ENCODE data around the gene ACBD4. TPM values are rescaled to one million over a fixed set of nuclear protein-coding genes. Genes with fewer than 3 reads are reported as not detected.

The ACBD4 gene
- total and polyA plus RNA-seq, 2 of the 13 experiments (the other 11 are each of a cell fraction or from before 2014, with no cell fraction given): 16.1 to 26.9 TPM

DNA sequence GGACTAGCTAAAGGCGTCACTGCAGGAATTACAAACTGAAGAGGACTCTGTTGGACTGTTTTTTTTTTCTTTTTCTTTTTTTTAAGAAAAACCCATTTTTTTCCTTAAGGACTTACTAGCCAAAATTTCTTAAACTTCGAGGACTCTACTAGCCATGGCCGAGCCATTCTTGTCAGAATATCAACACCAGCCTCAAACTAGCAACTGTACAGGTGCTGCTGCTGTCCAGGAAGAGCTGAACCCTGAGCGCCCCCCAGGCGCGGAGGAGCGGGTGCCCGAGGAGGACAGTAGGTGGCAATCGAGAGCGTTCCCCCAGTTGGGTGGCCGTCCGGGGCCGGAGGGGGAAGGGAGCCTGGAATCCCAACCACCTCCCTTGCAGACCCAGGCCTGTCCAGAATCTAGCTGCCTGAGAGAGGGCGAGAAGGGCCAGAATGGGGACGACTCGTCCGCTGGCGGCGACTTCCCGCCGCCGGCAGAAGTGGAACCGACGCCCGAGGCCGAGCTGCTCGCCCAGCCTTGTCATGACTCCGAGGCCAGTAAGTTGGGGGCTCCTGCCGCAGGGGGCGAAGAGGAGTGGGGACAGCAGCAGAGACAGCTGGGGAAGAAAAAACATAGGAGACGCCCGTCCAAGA is 13.7 kb downstream of the ACBD4 start (continued):
- TF ChIP-seq, protein P1, sequence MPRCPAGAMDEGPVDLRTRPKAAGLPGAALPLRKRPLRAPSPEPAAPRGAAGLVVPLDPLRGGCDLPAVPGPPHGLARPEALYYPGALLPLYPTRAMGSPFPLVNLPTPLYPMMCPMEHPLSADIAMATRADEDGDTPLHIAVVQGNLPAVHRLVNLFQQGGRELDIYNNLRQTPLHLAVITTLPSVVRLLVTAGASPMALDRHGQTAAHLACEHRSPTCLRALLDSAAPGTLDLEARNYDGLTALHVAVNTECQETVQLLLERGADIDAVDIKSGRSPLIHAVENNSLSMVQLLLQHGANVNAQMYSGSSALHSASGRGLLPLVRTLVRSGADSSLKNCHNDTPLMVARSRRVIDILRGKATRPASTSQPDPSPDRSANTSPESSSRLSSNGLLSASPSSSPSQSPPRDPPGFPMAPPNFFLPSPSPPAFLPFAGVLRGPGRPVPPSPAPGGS (CRISPR knock-in tag; IDR thresholded peaks at IDR 0.05): no peak
- TF ChIP-seq ZUFSP (CRISPR knock-in tag; IDR thresholded peaks at IDR 0.05; ENCODE audit: borderline replicate concordance): no peak
- TF ChIP-seq NFRKB (IDR thresholded peaks at IDR 0.05): no peak
- TF ChIP-seq, protein P2, sequence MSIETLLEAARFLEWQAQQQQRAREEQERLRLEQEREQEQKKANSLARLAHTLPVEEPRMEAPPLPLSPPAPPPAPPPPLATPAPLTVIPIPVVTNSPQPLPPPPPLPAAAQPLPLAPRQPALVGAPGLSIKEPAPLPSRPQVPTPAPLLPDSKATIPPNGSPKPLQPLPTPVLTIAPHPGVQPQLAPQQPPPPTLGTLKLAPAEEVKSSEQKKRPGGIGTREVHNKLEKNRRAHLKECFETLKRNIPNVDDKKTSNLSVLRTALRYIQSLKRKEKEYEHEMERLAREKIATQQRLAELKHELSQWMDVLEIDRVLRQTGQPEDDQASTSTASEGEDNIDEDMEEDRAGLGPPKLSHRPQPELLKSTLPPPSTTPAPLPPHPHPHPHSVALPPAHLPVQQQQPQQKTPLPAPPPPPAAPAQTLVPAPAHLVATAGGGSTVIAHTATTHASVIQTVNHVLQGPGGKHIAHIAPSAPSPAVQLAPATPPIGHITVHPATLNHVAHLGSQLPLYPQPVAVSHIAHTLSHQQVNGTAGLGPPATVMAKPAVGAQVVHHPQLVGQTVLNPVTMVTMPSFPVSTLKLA (IDR thresholded peaks at IDR 0.05): no peak
- no peak for TF ChIP-seq NR3C1 (CRISPR knock-in tag; IDR thresholded peaks at IDR 0.05)
- TF ChIP-seq ATAD3A (CRISPR knock-in tag; IDR thresholded peaks at IDR 0.05): no peak
- TF ChIP-seq ZNF12 (CRISPR knock-in tag; IDR thresholded peaks at IDR 0.05): 0 out of 2 replicates have a peak, but pooled peaks have one; percentile 17
- no peak for TF ChIP-seq SNRNP70 (IDR thresholded peaks at IDR 0.05; ENCODE audit: low read depth, low read length)
- TF ChIP-seq GABPA (IDR thresholded peaks at IDR 0.05; ENCODE audit: low read depth, low read length): no peak
- no peak for TF ChIP-seq GABPA (CRISPR knock-in tag; IDR thresholded peaks at IDR 0.05; ENCODE audit: low read depth)
- no peak for TF ChIP-seq PRDM4 (CRISPR knock-in tag; IDR thresholded peaks at IDR 0.05; ENCODE audit: borderline replicate concordance)
- no peak for TF ChIP-seq CCAR2 (optimal IDR thresholded peaks at IDR 0.05; ENCODE audit: low read depth, low read length)
- TF ChIP-seq SALL1 (CRISPR knock-in tag; IDR thresholded peaks at IDR 0.05): peak; percentile 57; the same call in 1 of the 2 replicates
- peak; percentile 67 for TF ChIP-seq REPIN1 (CRISPR knock-in tag; IDR thresholded peaks at IDR 0.05; ENCODE audit: borderline replicate concordance, low read depth)
- TF ChIP-seq, protein P3, sequence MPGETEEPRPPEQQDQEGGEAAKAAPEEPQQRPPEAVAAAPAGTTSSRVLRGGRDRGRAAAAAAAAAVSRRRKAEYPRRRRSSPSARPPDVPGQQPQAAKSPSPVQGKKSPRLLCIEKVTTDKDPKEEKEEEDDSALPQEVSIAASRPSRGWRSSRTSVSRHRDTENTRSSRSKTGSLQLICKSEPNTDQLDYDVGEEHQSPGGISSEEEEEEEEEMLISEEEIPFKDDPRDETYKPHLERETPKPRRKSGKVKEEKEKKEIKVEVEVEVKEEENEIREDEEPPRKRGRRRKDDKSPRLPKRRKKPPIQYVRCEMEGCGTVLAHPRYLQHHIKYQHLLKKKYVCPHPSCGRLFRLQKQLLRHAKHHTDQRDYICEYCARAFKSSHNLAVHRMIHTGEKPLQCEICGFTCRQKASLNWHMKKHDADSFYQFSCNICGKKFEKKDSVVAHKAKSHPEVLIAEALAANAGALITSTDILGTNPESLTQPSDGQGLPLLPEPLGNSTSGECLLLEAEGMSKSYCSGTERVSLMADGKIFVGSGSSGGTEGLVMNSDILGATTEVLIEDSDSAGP (CRISPR knock-in tag; IDR thresholded peaks at IDR 0.05; ENCODE audit: borderline replicate concordance): peak; percentile 20
- peak; percentile 53; the same call in 1 of the 3 replicates for TF ChIP-seq MXI1 (IDR thresholded peaks at IDR 0.05; ENCODE audit: borderline replicate concordance, low read depth, low read length)
- no peak for TF ChIP-seq TCF7 (IDR thresholded peaks at IDR 0.05; ENCODE audit: low read depth)
- no peak for TF ChIP-seq ZNF253 (CRISPR knock-in tag; IDR thresholded peaks at IDR 0.05; ENCODE audit: borderline replicate concordance)
- no peak for TF ChIP-seq ZNF44 (CRISPR knock-in tag; IDR thresholded peaks at IDR 0.05)
- TF ChIP-seq SRY (CRISPR knock-in tag; IDR thresholded peaks at IDR 0.05): no peak
- no peak for TF ChIP-seq PAX8 (CRISPR knock-in tag; IDR thresholded peaks at IDR 0.05; ENCODE audit: borderline replicate concordance)
